Lung (tissue), 12 donors: ENCODE results near the gene TMCC1. TPM values are rescaled to one million over a fixed set of nuclear protein-coding genes. Genes with fewer than 3 reads are reported as not detected.

Experiments used
- ATAC-seq: fragments of 200-7000 bp; cut with Tn5 transposase; one replicate; pipeline ENCODE4 v1.9.1; 2020; ENCODE audit warnings: moderate number of reproducible peaks; ENCODE audit not compliant: insufficient read depth, low FRiP score
- DNase-seq, 3 donors: peaks; one replicate each; pipeline ENCODE4 v3.0.0-alpha.2; 2013 to 2017
- H3K27ac ChIP-seq, 2 donors: one replicate each; pipeline ENCODE4 v1.5.1; 2013; ENCODE audit warnings: mild to moderate bottlenecking in 2 of 2, moderate library complexity in 2 of 2, control low read depth in 1 of 2, inconsistent platforms in 1 of 2, low read depth in 1 of 2, low read length in 1 of 2
- H3K27me3 ChIP-seq, 3 donors: one replicate each; pipeline ENCODE4 v1.5.1; 2013; ENCODE audit warnings: low read length in 2 of 3; ENCODE audit not compliant: control insufficient read depth in 3 of 3, insufficient read depth in 3 of 3
- H3K36me3 ChIP-seq, 4 donors: one replicate each; pipeline ENCODE4 v1.5.1; 2013; ENCODE audit warnings: low read length in 4 of 4, mild to moderate bottlenecking in 1 of 4, moderate library complexity in 1 of 4; ENCODE audit not compliant: control insufficient read depth in 4 of 4, insufficient read depth in 4 of 4
- H3K4me1 ChIP-seq, 5 donors: one replicate each; pipeline ENCODE4 v1.5.1; 2013; ENCODE audit warnings: low read length in 5 of 5, mild to moderate bottlenecking in 2 of 5, moderate library complexity in 1 of 5; ENCODE audit not compliant: control insufficient read depth in 5 of 5, insufficient read depth in 5 of 5
- H3K4me3 ChIP-seq: one replicate; pipeline ENCODE4 v1.5.1; 2013; ENCODE audit warnings: mild to moderate bottlenecking, control low read depth, moderate library complexity
- H3K9ac ChIP-seq, 2 donors: one replicate each; pipeline ENCODE4 v1.5.1; 2013; ENCODE audit warnings: low read length in 2 of 2, control low read depth in 1 of 2; ENCODE audit not compliant: insufficient read depth in 1 of 2
- H3K9me3 ChIP-seq, 4 donors: one replicate each; pipeline ENCODE4 v1.5.1; 2013; ENCODE audit warnings: low read length in 3 of 4, mild to moderate bottlenecking in 1 of 4, moderate library complexity in 1 of 4; ENCODE audit not compliant: control insufficient read depth in 4 of 4, insufficient read depth in 3 of 4
- WGBS, 2 donors: extraction: QIAGEN DNeasy Blood & Tissue Kit; methylation state at CpG; one replicate each; pipeline ENCODE4 v1.1.7; 2013; 5-methylcytosine and 5-hydroxymethylcytosine counted together
- polyA plus RNA-seq, 2 donors: library from polyadenylated mRNA; stranded (reverse); fragments of 200-250 nt; gene quantifications; one replicate each; pipeline ENCODE4 v1.2.1, GENCODE V29; 2013
- total RNA-seq, 2 donors: library from RNA; depleted of rRNA in 1 of 2; stranded (reverse); fragments of >200 nt in 1 of 2; gene quantifications; one replicate each; pipeline ENCODE4 v1.2.1, GENCODE V29; 2014 to 2021
- TF ChIP-seq, protein P1 (sequence below): IDR thresholded peaks from 2 replicates; pipeline ENCODE4 v1.5.1; 2012; ENCODE audit warnings: mild to moderate bottlenecking; ENCODE audit errors: control extremely low read depth, extremely low read depth
- donor health status: control.
- donor health status: control.
- donor health status: Bipolar disorder and iron deficiency.
- donor health status: healthy.
- donor health status: DM: yes; HTN: yes; CAD: no.

TMCC1 gene
- total and polyA plus RNA-seq, 4 donors = 8.7 to 39.4 (median 22.8) TPM

- Histone ChIP-seq H3K9me3 (no peaks in the 10 kb centered on the region), H3K4me3 (no peak overlapping the region), H3K36me3 (no peaks in the 10 kb centered on the region), H3K9ac (no peak overlapping the region), H3K4me1 (peaks cover 0 to 46% (median 24%) of the 10 kb centered on the region in 5 donors), H3K27ac (peak overlapping the region; percentile 34 to 82), H3K27me3 (no peaks in the 10 kb centered on the region)
- WGBS, 2 donors = 77 to 81% methylated on average over 6 of the region's 6 CpGs
- DNase-seq (no peak), ATAC-seq (no peak)
- TF ChIP-seq, protein P1, sequence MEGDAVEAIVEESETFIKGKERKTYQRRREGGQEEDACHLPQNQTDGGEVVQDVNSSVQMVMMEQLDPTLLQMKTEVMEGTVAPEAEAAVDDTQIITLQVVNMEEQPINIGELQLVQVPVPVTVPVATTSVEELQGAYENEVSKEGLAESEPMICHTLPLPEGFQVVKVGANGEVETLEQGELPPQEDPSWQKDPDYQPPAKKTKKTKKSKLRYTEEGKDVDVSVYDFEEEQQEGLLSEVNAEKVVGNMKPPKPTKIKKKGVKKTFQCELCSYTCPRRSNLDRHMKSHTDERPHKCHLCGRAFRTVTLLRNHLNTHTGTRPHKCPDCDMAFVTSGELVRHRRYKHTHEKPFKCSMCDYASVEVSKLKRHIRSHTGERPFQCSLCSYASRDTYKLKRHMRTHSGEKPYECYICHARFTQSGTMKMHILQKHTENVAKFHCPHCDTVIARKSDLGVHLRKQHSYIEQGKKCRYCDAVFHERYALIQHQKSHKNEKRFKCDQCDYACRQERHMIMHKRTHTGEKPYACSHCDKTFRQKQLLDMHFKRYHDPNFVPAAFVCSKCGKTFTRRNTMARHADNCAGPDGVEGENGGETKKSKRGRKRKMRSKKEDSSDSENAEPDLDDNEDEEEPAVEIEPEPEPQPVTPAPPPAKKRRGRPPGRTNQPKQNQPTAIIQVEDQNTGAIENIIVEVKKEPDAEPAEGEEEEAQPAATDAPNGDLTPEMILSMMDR = no peak
These were observed 273.8 kb downstream of the TMCC1 start for GRCh38 chr3:129619726-129620162.

GRCh38 chr3:129618901-129619671, 274.4 kb downstream of the TMCC1 start:
- Histone ChIP-seq H3K27ac (peak overlapping the region; percentile 40 to 82), H3K4me1 (peaks cover 0 to 45% (median 18%) of the 10 kb centered on the region in 5 donors), H3K4me3 (no peak overlapping the region), H3K9ac (no peak overlapping the region), H3K9me3 (no peaks in the 10 kb centered on the region), H3K27me3 (no peaks in the 10 kb centered on the region), H3K36me3 (no peaks in the 10 kb centered on the region)
- ATAC-seq (no peak), DNase-seq (no peak)
- WGBS, 2 donors = 46 to 47% methylated on average over 23 of the region's 23 CpGs
- TF ChIP-seq, protein P1 = no peak

DNA sequence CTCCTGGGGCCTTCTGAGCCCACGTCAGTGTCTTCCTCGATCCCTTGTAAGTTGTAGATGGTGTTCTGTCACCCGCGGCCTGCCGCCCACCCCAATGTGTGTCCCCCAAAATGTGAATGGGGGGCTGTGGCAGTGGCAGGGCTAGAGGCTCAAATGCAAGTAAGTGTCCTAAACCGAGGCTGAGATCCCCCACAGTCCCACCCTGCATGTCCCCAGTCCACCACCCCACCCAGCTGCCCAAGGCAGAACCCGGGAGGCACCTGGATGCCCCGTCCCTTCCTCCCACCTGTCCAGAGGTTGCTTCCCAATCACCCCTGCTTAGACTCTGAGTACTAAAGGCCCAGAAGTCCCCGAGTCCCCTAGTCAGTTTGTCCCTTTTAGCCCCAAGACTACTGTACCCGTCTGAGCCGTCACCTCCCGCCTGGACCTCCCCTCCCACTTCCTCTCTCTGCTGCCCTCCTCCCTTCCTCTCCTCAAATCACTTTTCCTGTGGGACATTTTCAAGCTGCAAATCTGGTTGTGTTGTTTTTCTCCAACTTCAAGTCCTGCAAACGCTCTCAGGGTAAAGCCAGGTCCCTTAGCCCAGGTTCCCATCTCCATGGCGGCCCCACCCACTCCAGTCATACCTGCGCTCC, 275.2 kb downstream of the TMCC1 start:
- DNase-seq (no peak), ATAC-seq (no peak)
- no peaks in the 10 kb centered on the region for H3K36me3 ChIP-seq
- WGBS, 2 donors = 61 to 63% methylated on average over 15 of the region's 15 CpGs
- no peak overlapping the region for H3K9ac ChIP-seq
- TF ChIP-seq, protein P1 = no peak
- H3K27me3 ChIP-seq = no peaks in the 10 kb centered on the region
- H3K4me1 ChIP-seq = peaks cover 0 to 40% (median 12%) of the 10 kb centered on the region in 5 donors
- H3K9me3 ChIP-seq = no peaks in the 10 kb centered on the region
- H3K27ac ChIP-seq = peak overlapping the region; percentile 40 to 82
- H3K4me3 ChIP-seq = no peak overlapping the region
